Endometrial microvascular endothelial cells (primary cell): ENCODE results near the gene DYNLRB1. TPM values are rescaled to one million over a fixed set of nuclear protein-coding genes. Genes with fewer than 3 reads are reported as not detected.
"Not testable (repeated sequence)": the region's sequence is repeated elsewhere in the genome, so short reads cannot be mapped to it uniquely, and the experiment has no call there.

ENCODE experiments used
- in situ Hi-C: cut with HindIII; loops from 2 replicates; pipeline ENCODE4 v1.10.0; 2017; ENCODE audit warnings: low sequenced_read_pairs, low pct_unique_long_range_greater_than_20kb; ENCODE audit errors: inconsistent ontology term
- total RNA-seq: library from RNA; depleted of rRNA; stranded (reverse); fragments of >200 nt; gene quantifications from one replicate; pipeline ENCODE4 v1.2.3, GENCODE V29; 2015; ENCODE audit errors: inconsistent ontology term

Gene DYNLRB1
- total RNA-seq, 1 donor from 2014 or later: 137 TPM

DNA sequence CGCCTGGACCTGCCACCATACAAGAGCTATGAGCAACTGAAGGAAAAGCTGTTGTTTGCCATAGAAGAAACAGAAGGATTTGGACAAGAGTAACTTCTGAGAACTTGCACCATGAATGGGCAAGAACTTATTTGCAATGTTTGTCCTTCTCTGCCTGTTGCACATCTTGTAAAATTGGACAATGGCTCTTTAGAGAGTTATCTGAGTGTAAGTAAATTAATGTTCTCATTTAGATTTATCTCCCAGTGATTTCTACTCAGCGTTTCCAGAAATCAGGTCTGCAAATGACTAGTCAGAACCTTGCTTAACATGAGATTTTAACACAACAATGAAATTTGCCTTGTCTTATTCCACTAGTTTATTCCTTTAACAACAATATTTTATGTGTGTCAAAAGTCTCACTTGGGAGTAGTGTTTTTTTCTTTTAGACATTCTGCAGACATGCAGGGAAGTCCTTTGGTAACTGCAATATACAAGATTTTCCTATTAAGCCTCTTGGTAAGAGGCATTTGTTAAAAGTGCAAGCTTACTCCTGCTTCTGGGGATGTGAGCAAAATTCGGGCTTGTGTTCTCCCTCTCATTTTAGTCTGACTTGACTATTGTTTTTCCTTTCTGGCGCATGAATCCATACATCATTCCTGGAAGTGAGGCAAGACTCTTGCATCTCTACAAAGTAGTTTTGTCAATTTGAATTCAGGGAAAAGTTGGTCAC is 8.4 kb upstream of the DYNLRB1 start:
- in situ Hi-C loops: no loop called here

DNA sequence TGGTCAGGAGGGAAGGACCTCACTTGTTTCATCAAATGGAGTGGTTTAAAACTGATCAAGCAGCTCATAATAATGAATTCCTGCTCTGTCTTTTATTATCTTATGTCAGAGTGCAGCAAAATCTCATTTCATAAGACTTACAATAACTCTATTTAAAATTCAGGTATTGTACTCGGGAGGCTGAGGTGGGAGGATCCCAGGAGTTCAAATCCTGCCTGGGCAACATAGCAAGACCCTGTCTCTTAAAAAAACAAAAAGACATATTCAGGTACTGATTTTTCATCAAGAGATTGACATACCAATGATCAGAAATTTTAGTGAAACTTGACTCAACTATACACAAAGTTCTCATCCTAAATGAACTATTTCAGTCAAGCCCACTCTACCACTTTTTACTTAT is 5.6 kb upstream of the DYNLRB1 start:
- in situ Hi-C loops: no loop called here

DNA sequence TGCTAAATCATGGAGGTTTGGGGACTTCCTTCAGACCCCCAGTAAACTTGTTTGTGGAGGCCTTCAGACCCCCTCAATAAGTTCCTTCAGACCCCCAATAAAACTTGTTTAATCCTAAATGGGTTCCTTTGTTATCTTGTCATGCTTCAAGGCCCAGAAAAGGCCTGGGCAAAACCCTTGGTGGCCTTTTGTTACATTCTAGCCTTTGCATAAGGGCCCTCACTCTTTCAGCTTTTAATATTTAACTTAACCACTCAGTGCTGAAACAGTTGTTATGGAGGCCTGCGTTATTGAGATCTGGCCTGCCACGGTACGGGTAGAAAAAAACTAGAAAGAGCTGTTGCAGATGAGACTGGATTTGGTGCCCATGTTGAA is 4.3 kb upstream of the DYNLRB1 start:
- in situ Hi-C loops: no loop called here

DNA sequence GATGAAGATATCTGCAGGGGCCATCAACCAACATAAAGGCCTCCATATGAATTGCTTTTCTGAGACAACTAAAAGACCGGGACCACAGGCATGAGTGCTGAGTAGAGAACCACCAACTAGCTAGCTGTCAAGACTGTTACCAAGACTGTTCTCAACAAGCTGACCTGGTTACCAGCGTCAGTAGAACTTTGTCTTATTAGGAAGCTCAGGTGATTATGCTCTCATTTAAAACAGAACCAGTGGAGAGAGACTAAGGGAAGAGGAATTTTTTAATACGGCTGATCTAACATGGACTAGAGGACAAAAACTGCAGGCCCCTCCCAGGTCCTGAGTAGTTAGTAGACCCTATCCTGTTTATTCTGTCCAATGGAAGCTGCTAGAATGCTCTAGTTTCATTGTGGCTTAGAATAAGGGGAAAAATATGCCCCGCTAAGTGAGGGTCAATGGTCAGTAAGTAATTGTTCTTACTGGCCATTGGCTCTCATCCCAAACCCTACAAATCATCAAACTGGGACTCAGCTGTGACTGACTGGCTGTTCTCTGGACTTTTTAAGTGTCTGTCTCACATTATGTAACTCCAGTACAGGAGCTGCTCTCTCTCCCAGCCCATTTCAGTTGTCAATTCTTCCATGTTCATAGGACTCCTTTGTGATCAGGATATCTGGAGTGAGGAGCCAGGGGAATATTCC is 3.8 kb upstream of the DYNLRB1 start:
- in situ Hi-C loops: no loop called here

DNA sequence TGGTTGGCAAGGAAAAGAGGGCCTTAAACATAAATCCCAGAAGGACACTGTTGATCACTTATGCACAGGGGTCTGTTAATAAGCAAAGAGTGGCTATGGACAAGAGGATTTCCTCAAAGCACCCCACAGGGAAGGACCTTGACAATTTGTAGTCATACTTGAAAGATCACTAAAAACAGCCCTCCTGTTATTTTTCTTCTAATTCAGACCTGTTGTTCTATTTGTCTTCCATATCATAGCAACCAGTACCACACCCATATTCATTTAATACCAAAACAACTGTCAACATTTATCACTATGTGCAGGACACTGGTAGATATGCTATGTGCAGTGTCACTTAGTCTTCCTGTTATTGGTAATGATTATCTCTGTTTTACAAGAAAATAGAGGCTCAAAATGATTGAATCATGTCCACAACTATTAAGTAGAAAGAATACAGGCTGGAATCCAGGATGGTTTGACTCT is 3.2 kb upstream of the DYNLRB1 start:
- in situ Hi-C loops: no loop called here

DNA sequence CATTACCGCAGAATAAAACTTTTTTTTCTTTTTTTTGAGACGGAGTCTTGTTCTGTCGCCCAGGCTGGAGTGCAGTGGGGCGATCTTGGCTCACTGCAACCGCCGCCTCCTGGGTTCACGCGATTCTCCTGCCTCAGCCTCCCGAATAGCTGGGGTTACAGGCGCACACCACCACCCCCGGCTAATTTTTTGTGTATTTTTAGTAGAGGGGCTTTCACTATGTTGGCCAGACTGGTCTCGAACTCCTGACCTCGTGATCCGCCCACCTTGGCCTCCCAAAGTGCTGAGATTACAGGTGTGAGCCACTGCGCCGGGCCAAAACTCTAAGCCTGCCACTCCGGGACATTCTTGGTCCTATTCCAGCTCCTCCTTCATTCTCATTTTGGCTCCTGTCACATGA is 2.2 kb upstream of the DYNLRB1 start:
- in situ Hi-C loops: not testable (repeated sequence)

DNA sequence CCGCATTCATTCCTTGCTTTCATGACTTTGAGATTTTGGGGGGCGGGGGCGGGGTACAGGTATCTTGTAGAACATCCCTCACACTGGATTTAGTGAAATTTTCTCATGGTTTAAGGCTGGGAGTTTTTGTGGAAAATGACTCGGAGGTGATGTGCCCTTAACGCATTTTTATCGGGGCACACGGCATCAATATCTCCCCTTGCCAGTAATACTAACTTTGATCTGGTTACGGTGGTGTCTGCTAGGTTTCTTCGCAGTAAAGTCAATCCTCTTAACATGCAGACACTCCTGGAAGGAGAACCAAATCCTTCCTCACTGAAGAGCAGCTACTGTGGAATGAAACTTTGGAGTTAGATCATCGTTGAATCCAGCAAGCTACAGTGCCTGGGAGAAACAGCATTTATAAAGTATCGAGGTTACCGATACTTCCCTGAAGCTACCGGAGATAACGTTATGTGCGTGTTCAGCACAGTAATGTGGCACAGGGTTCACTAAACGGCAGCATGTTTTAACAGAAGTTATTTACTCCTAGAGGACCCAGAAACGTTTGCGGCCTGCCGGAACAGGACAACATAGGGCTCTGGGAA is 1.2 kb upstream of the DYNLRB1 start:
- in situ Hi-C loops: no loop called here

DNA sequence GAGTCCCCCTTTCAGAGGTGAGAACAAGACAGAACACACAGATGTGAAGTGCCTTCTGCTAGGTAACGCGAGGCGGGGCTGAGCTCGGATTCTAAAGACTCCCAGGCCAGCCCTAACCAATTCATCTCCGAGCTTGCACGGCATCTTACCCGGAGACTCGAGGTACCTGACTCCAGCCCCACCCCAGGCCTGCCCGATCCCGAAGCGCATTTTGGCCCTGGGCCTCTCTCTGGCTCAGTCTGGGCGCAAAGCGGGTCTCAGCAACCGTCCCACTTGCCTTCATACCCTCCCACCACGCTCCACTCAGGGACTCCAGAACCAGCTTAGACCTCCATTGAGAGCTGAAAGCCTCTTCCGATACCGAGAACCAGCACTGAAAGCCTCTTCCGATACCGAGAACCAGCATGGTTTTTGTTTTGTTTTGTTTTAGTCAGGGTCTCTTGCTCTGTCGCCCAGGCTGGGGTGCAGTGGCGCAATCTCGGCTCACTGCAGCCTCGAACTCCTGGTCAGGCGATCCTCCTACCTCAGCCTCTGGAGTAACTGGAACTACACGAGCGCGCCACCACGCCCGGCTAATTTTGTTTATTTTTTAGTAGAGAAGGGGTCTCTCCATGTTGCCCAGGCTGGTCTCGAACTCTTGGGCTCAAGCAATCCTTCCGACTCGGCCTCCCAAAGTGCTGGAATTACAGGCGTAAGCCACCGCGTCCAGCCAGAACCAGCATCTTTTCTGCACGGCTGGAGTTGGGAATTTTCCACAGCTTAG is 557 bp upstream of the DYNLRB1 start:
- in situ Hi-C loops: no loop called here

DNA sequence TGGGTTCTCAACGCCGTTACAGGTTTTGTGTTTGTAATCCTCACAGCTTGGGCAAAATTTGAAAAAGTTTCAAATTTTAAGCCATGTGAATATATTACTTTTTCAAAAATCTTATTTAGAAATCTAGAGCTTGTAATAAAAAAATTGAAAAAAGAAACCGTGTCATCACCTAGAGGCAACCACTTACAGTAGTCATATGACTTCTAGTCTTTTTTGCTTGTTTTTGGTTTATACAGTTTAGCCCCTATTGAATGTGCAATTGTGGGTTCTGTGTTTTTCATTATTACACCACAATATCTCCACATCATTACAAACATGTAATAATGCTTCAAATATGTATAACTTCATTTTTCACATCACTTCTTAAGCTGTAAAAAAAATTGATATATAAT is 888 bp downstream of the DYNLRB1 start:
- in situ Hi-C loops: no loop called here

DNA sequence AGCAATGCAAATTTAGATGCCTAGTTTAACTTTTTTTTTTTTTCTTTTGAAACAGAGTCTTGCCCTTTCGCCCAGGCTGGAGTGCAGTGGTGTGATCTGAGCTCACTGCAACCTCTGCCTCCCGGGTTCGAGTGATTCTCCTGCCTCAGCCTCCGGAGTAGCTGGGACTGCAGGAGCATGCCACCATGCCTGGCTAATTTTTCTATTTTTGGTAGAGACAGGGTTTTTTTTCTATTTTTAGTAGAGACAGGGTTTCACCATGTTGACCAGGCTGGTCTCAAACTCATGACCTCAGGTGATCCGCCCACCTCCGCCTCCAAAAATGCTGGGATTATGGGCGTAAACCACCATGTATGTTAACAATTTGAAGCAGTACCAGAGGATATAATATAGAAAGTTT is 2.6 kb downstream of the DYNLRB1 start:
- in situ Hi-C loops: not testable (repeated sequence)

DNA sequence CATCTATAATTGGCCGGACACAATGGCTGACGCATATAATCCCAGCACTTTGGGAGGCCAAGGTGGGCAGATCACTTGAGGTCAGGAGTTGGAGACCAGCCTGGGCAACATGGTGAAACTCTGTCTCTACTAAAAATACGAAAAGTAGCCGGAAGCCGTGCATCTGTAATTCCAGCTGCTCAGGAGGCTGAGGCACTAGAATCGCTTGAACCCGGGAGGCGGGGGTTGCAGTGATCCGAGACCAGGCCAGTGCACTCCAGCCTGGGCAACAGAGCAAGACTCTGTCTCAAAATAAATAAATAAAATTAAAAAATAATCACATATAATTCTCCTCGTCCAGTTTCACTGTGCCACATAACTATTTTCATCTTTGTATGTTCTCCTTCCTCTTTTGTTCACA is 3.6 kb downstream of the DYNLRB1 start:
- in situ Hi-C loops: not testable (repeated sequence)

DNA sequence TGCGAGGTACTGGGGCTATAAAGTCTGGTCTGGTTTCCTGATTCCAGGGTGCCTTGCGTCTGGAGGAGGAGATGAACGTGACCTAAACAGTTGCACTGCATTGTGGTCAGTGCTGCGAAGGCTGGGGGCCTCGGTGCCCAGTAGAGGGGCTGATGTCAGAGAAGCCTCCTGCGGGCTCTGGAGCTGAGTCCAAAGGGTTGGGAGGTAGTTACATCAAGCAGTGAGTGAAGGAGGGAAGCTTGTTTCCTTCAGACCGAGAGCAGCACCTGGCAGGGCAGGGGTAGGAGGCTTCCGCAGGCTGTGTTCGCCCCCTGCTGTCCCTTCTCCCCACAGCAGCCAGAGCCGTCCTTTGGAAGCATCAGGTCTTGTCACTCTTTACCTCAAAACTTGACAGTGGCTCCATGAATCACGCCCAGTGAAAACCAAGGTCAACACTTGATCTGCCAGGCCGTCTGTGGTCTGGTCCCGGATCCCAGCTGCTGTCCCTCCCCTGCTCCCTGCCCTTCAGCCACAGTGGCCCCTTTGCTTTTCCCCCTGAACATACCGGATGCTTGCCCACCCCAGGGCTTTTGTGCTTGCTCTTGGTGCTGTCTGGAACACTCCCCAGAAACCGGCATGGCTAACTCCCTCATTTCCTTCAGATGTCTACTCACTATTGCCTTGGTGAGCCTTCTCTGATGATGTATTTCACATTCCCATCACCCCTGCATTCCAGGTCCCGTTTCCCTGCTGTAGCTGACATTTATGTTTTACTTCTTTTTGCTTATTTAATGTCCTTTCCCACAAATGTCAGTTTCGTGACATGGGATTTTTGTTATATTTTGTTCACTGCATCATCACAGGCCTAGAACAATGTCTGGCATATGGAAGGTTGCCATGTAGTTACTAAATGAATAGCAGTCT is 7.0 kb downstream of the DYNLRB1 start:
- in situ Hi-C loops: no loop called here

DNA sequence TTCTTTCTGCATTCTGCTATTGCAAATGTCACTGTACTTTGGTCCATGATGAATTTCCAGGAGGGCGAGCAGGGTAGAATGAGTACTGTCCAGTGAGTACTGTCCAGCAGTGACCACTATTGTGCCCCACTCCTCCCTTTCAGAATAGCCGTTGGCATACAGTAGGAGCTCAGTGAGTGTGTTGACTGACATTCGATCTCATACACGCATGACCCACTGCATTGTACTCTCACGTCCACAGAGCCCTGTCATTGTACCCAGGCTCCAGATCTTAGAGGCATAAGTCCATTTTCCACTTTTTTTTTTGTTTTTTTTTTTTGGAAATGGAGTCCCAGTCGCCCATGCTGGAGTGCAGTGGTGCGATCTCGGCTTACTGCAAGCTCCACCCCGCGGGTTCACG is 8.2 kb downstream of the DYNLRB1 start:
- in situ Hi-C loops: no loop called here

DNA sequence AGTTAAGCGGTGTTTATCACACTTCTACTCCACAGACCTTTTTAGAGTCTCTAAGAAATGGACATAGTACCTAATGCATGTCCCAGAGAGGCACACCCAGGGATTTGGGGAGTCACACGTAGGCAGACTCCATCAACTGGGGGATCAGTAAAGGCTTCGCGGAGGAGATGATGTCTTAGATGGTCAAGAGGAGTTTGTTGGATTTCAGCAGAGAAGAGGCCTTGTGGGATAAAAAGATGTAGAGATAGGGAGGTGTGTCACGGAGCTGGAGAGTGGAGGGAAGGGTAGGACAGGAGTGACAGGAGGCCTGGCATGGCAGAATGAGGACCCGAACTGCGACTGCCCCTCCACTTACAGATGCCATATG is 9.1 kb downstream of the DYNLRB1 start:
- in situ Hi-C loops: no loop called here

DNA sequence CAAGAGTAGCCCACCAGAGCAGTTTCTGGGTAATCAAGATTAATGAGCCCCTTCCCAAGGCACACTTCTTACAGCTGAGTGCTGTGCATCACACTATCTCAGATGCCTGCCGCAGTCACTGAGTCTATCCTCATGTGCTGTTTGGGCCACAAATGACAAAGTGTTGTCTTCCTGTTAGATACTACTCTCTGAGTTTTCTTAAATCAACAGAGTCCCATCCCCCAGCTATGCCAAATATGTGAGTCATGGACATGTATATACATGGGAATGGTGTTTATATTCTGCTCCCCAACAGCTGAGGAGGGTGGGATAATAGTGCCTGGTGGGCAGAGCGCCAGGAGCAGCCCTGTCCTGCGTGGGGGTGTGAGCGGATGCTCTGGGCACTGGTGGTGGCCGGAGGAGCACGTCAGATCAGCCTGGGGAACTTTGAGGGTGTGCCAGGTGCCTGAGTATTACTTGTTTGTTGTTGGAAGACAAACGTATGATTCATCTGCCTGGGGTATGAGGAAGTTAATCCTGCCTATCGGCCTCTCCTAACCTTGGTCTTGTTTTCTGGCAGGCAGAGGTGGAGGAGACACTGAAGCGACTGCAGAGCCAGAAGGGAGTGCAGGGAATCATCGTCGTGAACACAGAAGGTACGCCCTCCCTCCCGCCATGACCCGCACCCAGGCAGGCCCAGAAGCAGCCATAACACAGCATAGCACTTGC is 9.6 kb downstream of the DYNLRB1 start:
- in situ Hi-C loops: no loop called here

DNA sequence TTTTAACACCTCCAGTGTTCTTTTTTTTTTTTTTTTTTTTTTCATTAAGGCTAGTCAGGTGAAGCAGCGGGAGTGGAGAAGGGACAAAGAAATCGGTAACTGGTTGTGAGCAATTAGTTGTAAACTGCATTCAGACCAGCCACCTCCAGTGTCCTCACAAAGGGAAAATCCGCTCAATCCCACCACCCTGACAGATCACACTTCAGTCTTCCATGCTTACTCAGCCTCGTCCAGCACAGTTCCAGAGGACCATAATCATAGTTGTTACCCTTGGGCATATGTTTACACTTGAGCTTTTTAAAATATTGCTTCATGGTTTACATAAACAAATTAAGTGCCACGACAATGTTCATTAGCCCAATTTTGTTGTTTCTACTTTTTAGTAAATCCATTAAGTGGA is 10.2 kb downstream of the DYNLRB1 start:
- in situ Hi-C loops: no loop called here

DNA sequence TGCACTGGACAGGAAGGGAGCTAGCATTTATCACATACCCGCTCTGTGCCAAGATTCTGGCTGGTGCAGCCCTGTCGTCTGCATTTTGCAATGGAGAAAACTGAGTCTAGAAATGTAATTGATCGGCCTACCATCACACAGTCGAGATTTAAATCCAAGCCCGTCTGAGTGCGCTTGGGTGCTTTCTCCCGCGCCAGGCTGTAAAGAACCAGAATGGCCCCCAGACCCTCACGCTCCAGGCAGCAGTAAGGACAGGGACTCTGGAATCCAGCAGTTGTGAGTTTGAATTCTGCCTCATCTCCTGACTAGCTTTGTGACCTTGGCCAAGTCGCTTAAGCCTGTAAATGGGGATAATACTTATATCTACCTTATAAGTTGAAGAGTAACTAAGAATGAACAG is 10.8 kb downstream of the DYNLRB1 start:
- in situ Hi-C loops: no loop called here

DNA sequence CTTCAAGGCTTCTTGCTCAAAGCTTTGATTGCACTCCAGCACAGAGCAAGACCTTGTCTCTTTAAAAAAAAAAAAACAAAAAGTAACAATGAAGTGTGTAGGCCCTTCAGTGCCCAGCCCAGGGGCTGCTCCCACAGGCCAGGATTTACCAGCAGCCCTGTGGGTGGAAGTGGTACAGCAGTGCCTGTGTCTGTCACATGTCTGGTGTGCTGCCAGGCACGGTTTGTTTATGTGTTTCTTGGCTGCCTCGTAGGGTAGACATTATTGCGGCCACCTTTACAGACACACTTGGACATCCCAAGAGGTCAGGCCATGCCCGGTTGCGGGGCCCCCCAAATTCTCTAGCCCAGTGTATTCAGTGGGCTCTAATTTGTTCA is 12.7 kb downstream of the DYNLRB1 start:
- in situ Hi-C loops: no loop called here
